Measurements from ENCODE around the gene LIPC.

The LIPC gene

GRCh38 chr15:58465866-58466517 is 34.2 kb downstream of the LIPC start:
- no peak overlapping the region for H3K4me3 ChIP-seq (ENCODE audit: low read depth, low read length)
- no peak for TF ChIP-seq CTCF (IDR thresholded peaks at IDR 0.05; ENCODE audit: low read depth, low read length)

GRCh38 chr15:58466566-58466965 is 34.8 kb downstream of the LIPC start:
- TF ChIP-seq CTCF (IDR thresholded peaks at IDR 0.05; ENCODE audit: low read depth, low read length): no peak
- no peak overlapping the region for H3K4me3 ChIP-seq (ENCODE audit: low read depth, low read length)

- no peak overlapping the region for H3K4me3 ChIP-seq (ENCODE audit: low read depth, low read length)
- TF ChIP-seq CTCF (IDR thresholded peaks at IDR 0.05; ENCODE audit: low read depth, low read length): no peak
Observed at GRCh38 chr15:58467121-58467721, 35.4 kb downstream of the LIPC start.

- no peak for TF ChIP-seq CTCF (IDR thresholded peaks at IDR 0.05; ENCODE audit: low read depth, low read length)
- H3K4me3 ChIP-seq (ENCODE audit: low read depth, low read length): no peak overlapping the region
Observed at GRCh38 chr15:58467722-58468423, 36.1 kb downstream of the LIPC start.

GRCh38 chr15:58469432-58470353 is 37.9 kb downstream of the LIPC start:
- no peak overlapping the region for H3K4me3 ChIP-seq (ENCODE audit: low read depth, low read length)
- TF ChIP-seq CTCF (IDR thresholded peaks at IDR 0.05; ENCODE audit: low read depth, low read length): no peak

GRCh38 chr15:58471348-58471747 is 39.6 kb downstream of the LIPC start:
- no peak for TF ChIP-seq CTCF (IDR thresholded peaks at IDR 0.05; ENCODE audit: low read depth, low read length)
- H3K4me3 ChIP-seq (ENCODE audit: low read depth, low read length): no peak overlapping the region
